H9 (cell line): Measurements from ENCODE around the gene QSOX2. TPM values are rescaled to one million over a fixed set of nuclear protein-coding genes. Genes with fewer than 3 reads are reported as not detected.

ENCODE experiments used
- DNase-seq: peaks from one replicate; pipeline ENCODE4 v3.0.0-alpha.2; 2017
- H2AFZ ChIP-seq: one replicate; pipeline ENCODE4 v1.6.1; 2013; ENCODE audit warnings: mild to moderate bottlenecking, low read length, control low read depth, moderate library complexity
- H2AK5ac ChIP-seq: 2 replicates; pipeline ENCODE4 v1.6.1; 2013; ENCODE audit warnings: low read length, control low read depth, mixed read lengths; ENCODE audit not compliant: insufficient read length
- H2BK120ac ChIP-seq: one replicate; pipeline ENCODE4 v1.6.1; 2013; ENCODE audit warnings: low read depth, mild to moderate bottlenecking, low read length, control low read depth, inconsistent platforms; ENCODE audit not compliant: poor library complexity, severe bottlenecking
- H2BK12ac ChIP-seq: 2 replicates; pipeline ENCODE4 v1.6.1; 2013; ENCODE audit warnings: low read length, control low read depth, mixed read lengths, low read depth; ENCODE audit not compliant: insufficient read length
- H2BK15ac ChIP-seq: 2 replicates; pipeline ENCODE4 v1.6.1; 2013; ENCODE audit warnings: low read depth, low read length, control low read depth
- H2BK20ac ChIP-seq: one replicate; pipeline ENCODE4 v1.6.1; 2013; ENCODE audit warnings: low read depth, mild to moderate bottlenecking, low read length, control low read depth, inconsistent platforms; ENCODE audit not compliant: poor library complexity, severe bottlenecking
- H2BK5ac ChIP-seq: 2 replicates; pipeline ENCODE4 v1.6.1; 2013; ENCODE audit warnings: low read length, control low read depth, mixed read lengths; ENCODE audit not compliant: insufficient read length
- H3K14ac ChIP-seq: 2 replicates; pipeline ENCODE4 v1.6.1; 2013; ENCODE audit warnings: low read length, control low read depth; ENCODE audit not compliant: insufficient read depth
- H3K18ac ChIP-seq: 2 replicates; pipeline ENCODE4 v1.6.1; 2013; ENCODE audit warnings: low read depth, mild to moderate bottlenecking, mixed read lengths, low read length, control low read depth; ENCODE audit not compliant: insufficient read length
- H3K23ac ChIP-seq: 2 replicates; pipeline ENCODE4 v1.6.1; 2013; ENCODE audit warnings: low read length, control low read depth, mixed read lengths, low read depth; ENCODE audit not compliant: insufficient read length
- H3K23me2 ChIP-seq: 2 replicates; pipeline ENCODE4 v1.6.1; 2013; ENCODE audit warnings: low read depth, mild to moderate bottlenecking, mixed read lengths, low read length, control low read depth; ENCODE audit not compliant: insufficient read length, poor library complexity, severe bottlenecking
- H3K27ac ChIP-seq: 2 replicates; pipeline ENCODE4 v1.5.1; 2013; ENCODE audit warnings: low read length, control low read depth, mixed read lengths, low read depth; ENCODE audit not compliant: insufficient read length
- H3K27me3 ChIP-seq: 2 replicates; pipeline ENCODE4 v1.6.1; 2013; ENCODE audit warnings: low read length, control low read depth, inconsistent platforms; ENCODE audit not compliant: insufficient read depth
- H3K4ac ChIP-seq: 2 replicates; pipeline ENCODE4 v1.6.1; 2013; ENCODE audit warnings: low read depth, mild to moderate bottlenecking, control low read depth, inconsistent platforms, low read length, moderate library complexity
- H3K4me1 ChIP-seq: 2 replicates; pipeline ENCODE4 v1.6.1; 2013; ENCODE audit warnings: low read length, control low read depth, inconsistent platforms; ENCODE audit not compliant: insufficient read depth
- H3K4me2 ChIP-seq: 2 replicates; pipeline ENCODE4 v1.6.1; 2013; ENCODE audit warnings: low read length, control low read depth, mixed read lengths; ENCODE audit not compliant: insufficient read length, insufficient read depth
- H3K56ac ChIP-seq: 2 replicates; pipeline ENCODE4 v1.6.1; 2013; ENCODE audit warnings: low read depth, mild to moderate bottlenecking, mixed read lengths, low read length, control low read depth; ENCODE audit not compliant: insufficient read length
- H3K79me1 ChIP-seq: 2 replicates; pipeline ENCODE4 v1.6.1; 2013; ENCODE audit warnings: low read depth, mild to moderate bottlenecking, moderate library complexity, low read length, control low read depth, inconsistent platforms; ENCODE audit not compliant: insufficient read depth, poor library complexity, severe bottlenecking
- H3K79me2 ChIP-seq: 2 replicates; pipeline ENCODE4 v1.6.1; 2013; ENCODE audit warnings: low read length, control low read depth, inconsistent platforms; ENCODE audit not compliant: insufficient read depth
- H3K9ac ChIP-seq: 2 replicates; pipeline ENCODE4 v1.6.1; 2013; ENCODE audit warnings: low read length, control low read depth, mixed read lengths; ENCODE audit not compliant: insufficient read length; ENCODE audit errors: extremely low read depth
- H3K9me3 ChIP-seq: one replicate; pipeline ENCODE4 v1.6.1; 2013; ENCODE audit warnings: low read depth, low read length, inconsistent platforms; ENCODE audit not compliant: control insufficient read depth
- H3T11ph ChIP-seq: one replicate; pipeline ENCODE4 v1.6.1; 2013; ENCODE audit warnings: mild to moderate bottlenecking, low read length, control low read depth, inconsistent platforms
- H4K20me1 ChIP-seq: one replicate; pipeline ENCODE4 v1.6.1; 2013; ENCODE audit not compliant: control insufficient read depth, insufficient read length, insufficient read depth
- H4K5ac ChIP-seq: 2 replicates; pipeline ENCODE4 v1.6.1; 2013; ENCODE audit warnings: low read depth, mild to moderate bottlenecking, mixed read lengths, low read length, control low read depth; ENCODE audit not compliant: insufficient read length
- H4K8ac ChIP-seq: replicated peaks from 2 replicates; pipeline ENCODE4 v1.6.1; 2013; ENCODE audit warnings: low read length, control low read depth, mixed read lengths, low read depth; ENCODE audit not compliant: insufficient read length
- H4K91ac ChIP-seq: 2 replicates; pipeline ENCODE4 v1.6.1; 2013; ENCODE audit warnings: low read depth, mild to moderate bottlenecking, moderate library complexity, mixed read lengths, low read length, control low read depth; ENCODE audit not compliant: insufficient read length
- H3K27ac Mint-ChIP-seq, 3 experiments: 2 replicates in 2 of 3; 3 replicates in 1 of 3; pipeline ENCODE4 v1.8.0; 2020 to 2021; ENCODE audit warnings: mixed read lengths in 3 of 3, mild to moderate bottlenecking in 1 of 3, moderate library complexity in 1 of 3
- H3K27me3 Mint-ChIP-seq: 2 replicates; pipeline ENCODE4 v1.8.0; 2021; ENCODE audit warnings: low read depth, mild to moderate bottlenecking, moderate library complexity, mixed read lengths
- H3K36me3 Mint-ChIP-seq, 3 experiments: 2 replicates in 2 of 3; 3 replicates in 1 of 3; pipeline ENCODE4 v1.8.0; 2020 to 2021; ENCODE audit warnings: low read depth in 3 of 3, mixed read lengths in 3 of 3; ENCODE audit not compliant: insufficient read depth in 1 of 3
- H3K4me1 Mint-ChIP-seq, 2 experiments: 2 replicates each; pipeline ENCODE4 v1.8.0; 2020; ENCODE audit warnings: mixed read lengths in 2 of 2
- H3K4me3 Mint-ChIP-seq, 2 experiments: 2 replicates in 1 of 2; 3 replicates in 1 of 2; pipeline ENCODE4 v1.8.0; 2020 to 2021; ENCODE audit warnings: mild to moderate bottlenecking in 2 of 2, mixed read lengths in 2 of 2, moderate library complexity in 1 of 2
- H3K9me3 Mint-ChIP-seq, 2 experiments: 2 replicates in 1 of 2; 3 replicates in 1 of 2; pipeline ENCODE4 v1.8.0; 2020; ENCODE audit warnings: mild to moderate bottlenecking in 2 of 2, mixed read lengths in 2 of 2, moderate library complexity in 1 of 2
- CTCF ChIP-seq: fragments of 200-600 bp; sonication (generic); conservative IDR thresholded peaks from 3 replicates; pipeline ENCODE4 v1.8.0; 2021; ENCODE audit warnings: antibody characterized with exemption, mild to moderate bottlenecking
- WGBS: extraction: QIAGEN DNeasy Blood & Tissue Kit; methylation state at CpG from one replicate; pipeline ENCODE4 v1.1.7; 2013; ENCODE audit warnings: missing lambda C conversion rate, low lambda C conversion rate, mixed read lengths; ENCODE audit not compliant: insufficient read length; ENCODE audit errors: extremely low coverage; 5-methylcytosine and 5-hydroxymethylcytosine counted together
- total RNA-seq: library from RNA; stranded (reverse); gene quantifications from 2 replicates; pipeline ENCODE4 v1.2.1, GENCODE V29; 2021

The QSOX2 gene
- total RNA-seq, 1 experiment from 2014 or later: 25.8 TPM

- Histone ChIP-seq H3K4me1 (no peaks in the 10 kb centered on the region), H3K18ac (no peak overlapping the region), H2AK5ac (no peak overlapping the region), H3K9me3 (no peaks in the 10 kb centered on the region), H3K4me2 (no peak overlapping the region), H2BK12ac (no peak overlapping the region), H2AFZ (no peak overlapping the region), H2BK120ac (no peak overlapping the region), H3K9ac (no peak overlapping the region), H3K4ac (no peak overlapping the region), H2BK5ac (no peak overlapping the region), H4K91ac (no peak overlapping the region), H2BK20ac (no peak overlapping the region), H2BK15ac (no peak overlapping the region), H3K79me1 (no peaks in the 10 kb centered on the region), H3K27me3 (no peaks in the 10 kb centered on the region), H3K23ac (no peak overlapping the region), H3K27ac (no peak overlapping the region), H3T11ph (no peak overlapping the region), H3K56ac (no peak overlapping the region), H3K14ac (no peak overlapping the region), H3K23me2 (no peaks in the 10 kb centered on the region), H3K79me2 (no peaks in the 10 kb centered on the region), H4K20me1 (no peaks in the 10 kb centered on the region), H4K8ac (no peak overlapping the region), H4K5ac (no peak overlapping the region)
- no peak overlapping the region for H3K4me3 Mint-ChIP-seq
- DNase-seq: no peak
- TF ChIP-seq CTCF: no peak
- WGBS: no CpG with 5 or more reads among the region's 16 CpGs
- no peaks in the 10 kb centered on the region; a peak in 1 of 5 replicates for H3K9me3 Mint-ChIP-seq
- no peaks in the 10 kb centered on the region for H3K27me3 Mint-ChIP-seq
- no peak overlapping the region for H3K27ac Mint-ChIP-seq
- no peaks in the 10 kb centered on the region for H3K4me1 Mint-ChIP-seq
- peaks cover 27 to 59% (median 40%) of the 10 kb centered on the region in 3 experiments for H3K36me3 Mint-ChIP-seq
Observed at GRCh38 chr9:136218271-136218670, 27.3 kb downstream of the QSOX2 start.
